GM12878 (cell line): ENCODE measurements around the gene EMID1. TPM values are rescaled to one million over a fixed set of nuclear protein-coding genes. Genes with fewer than 3 reads are reported as not detected.

Experiments
- ATF7 ChIP-seq: fragments of 450-650 bp; IDR thresholded peaks from 2 replicates; pipeline ENCODE4 v1.6.1; 2016; ENCODE audit warnings: low read depth, mild to moderate bottlenecking
- CBX3 ChIP-seq: fragments of 200-600 bp; sonication (generic); IDR thresholded peaks from 2 replicates; pipeline ENCODE4 v1.6.1; 2016; ENCODE audit warnings: low read depth, borderline replicate concordance
- CHD4 ChIP-seq: fragments of 200-600 bp; sonication (generic); IDR thresholded peaks from 2 replicates; pipeline ENCODE4 v1.6.1; 2016; ENCODE audit warnings: mild to moderate bottlenecking
- ESRRA ChIP-seq: IDR thresholded peaks from 2 replicates; pipeline ENCODE4 v1.6.1; 2012; ENCODE audit warnings: mild to moderate bottlenecking, low read length, improper control_type of control experiment
- EZH2 ChIP-seq: IDR thresholded peaks from 2 replicates; pipeline ENCODE4 v1.6.1; 2012; ENCODE audit warnings: low read depth, mild to moderate bottlenecking, control low read depth, inconsistent platforms, low read length, borderline replicate concordance; ENCODE audit not compliant: control insufficient read depth
- FOXK2 ChIP-seq: fragments of 450-650 bp; IDR thresholded peaks from 2 replicates; pipeline ENCODE4 v1.6.1; 2017; ENCODE audit warnings: mild to moderate bottlenecking, moderate library complexity
- GATAD2B ChIP-seq: fragments of 450-650 bp; conservative IDR thresholded peaks from 2 replicates; pipeline ENCODE4 v1.6.1; 2017; ENCODE audit warnings: low read depth, mild to moderate bottlenecking, moderate library complexity
- HSF1 ChIP-seq: fragments of 150-350 bp; IDR thresholded peaks from 2 replicates; pipeline ENCODE4 v1.6.1; 2014; ENCODE audit warnings: mild to moderate bottlenecking, low read depth, low read length
- IKZF2 ChIP-seq, 2 experiments: fragments of 450-650 bp; IDR thresholded peaks; 2 replicates each; pipeline ENCODE4 v1.6.1; 2017; ENCODE audit warnings: mild to moderate bottlenecking in 2 of 2, moderate library complexity in 2 of 2
- IRF4 ChIP-seq: IDR thresholded peaks from 2 replicates; pipeline ENCODE4 v1.6.1; 2011; ENCODE audit warnings: low read depth, low read length
- JUNB ChIP-seq: IDR thresholded peaks from 2 replicates; pipeline ENCODE4 v1.6.1; 2016; ENCODE audit warnings: antibody characterized with exemption, mild to moderate bottlenecking
- MLLT1 ChIP-seq: fragments of 450-650 bp; IDR thresholded peaks from 2 replicates; pipeline ENCODE4 v1.6.1; 2016; ENCODE audit warnings: mild to moderate bottlenecking
- PML ChIP-seq: IDR thresholded peaks from 2 replicates; pipeline ENCODE4 v1.6.1; 2012; ENCODE audit warnings: low read length, inconsistent platforms
- RAD21 ChIP-seq: IDR thresholded peaks from 2 replicates; pipeline ENCODE4 v1.6.1; 2011; ENCODE audit warnings: mild to moderate bottlenecking, low read depth, low read length, moderate library complexity; ENCODE audit not compliant: insufficient read depth
- RB1 ChIP-seq: fragments of 450-650 bp; formaldehyde crosslinking; IDR thresholded peaks from 2 replicates; pipeline ENCODE4 v1.6.1; 2017; ENCODE audit warnings: mild to moderate bottlenecking, borderline replicate concordance
- SKIL ChIP-seq: fragments of 450-650 bp; IDR thresholded peaks from 2 replicates; pipeline ENCODE4 v1.6.1; 2017; ENCODE audit warnings: mild to moderate bottlenecking, low read depth, inconsistent platforms; ENCODE audit not compliant: poor library complexity, severe bottlenecking
- SP1 ChIP-seq: IDR thresholded peaks from one replicate; pipeline ENCODE4 v1.6.1; 2011; ENCODE audit warnings: low read depth, low read length
- SUPT20H ChIP-seq: IDR thresholded peaks from 2 replicates; pipeline ENCODE4 v1.6.1; 2011; ENCODE audit warnings: low read depth, mild to moderate bottlenecking, low read length, moderate library complexity, borderline replicate concordance; ENCODE audit not compliant: control insufficient read depth
- ZNF207 ChIP-seq: fragments of 450-650 bp; IDR thresholded peaks from 2 replicates; pipeline ENCODE4 v1.6.1; 2014; ENCODE audit warnings: antibody characterized with exemption, mild to moderate bottlenecking, borderline replicate concordance
- ZNF274 ChIP-seq: IDR thresholded peaks from one replicate; pipeline ENCODE4 v1.8.0; 2011; ENCODE audit not compliant: insufficient read length, insufficient read depth
- ZNF687 ChIP-seq: fragments of 450-650 bp; IDR thresholded peaks from 2 replicates; pipeline ENCODE4 v1.6.1; 2017; ENCODE audit warnings: mild to moderate bottlenecking, moderate library complexity
- polyA plus RNA-seq, 11 experiments: library from polyadenylated mRNA; depleted of rRNA in 4 of 11; unstranded in 6 of 11; stranded (reverse) in 5 of 11; fragments of >200 nt; fragmentation: Nextera tagmentation in 4 of 11; fragmentation: Illumina TruSeq in 1 of 11; extraction: Ambion mirVana in 4 of 11; extraction: Trizol in 1 of 11; gene quantifications; 1 replicate in 1 of 11; 2 replicates in 10 of 11; pipeline versions ENCODE4 v1.2.1 to v1.2.3, GENCODE V29; 2011 to 2016; ENCODE audit warnings: inconsistent platforms in 2 of 11, missing spikeins in 2 of 11, low read depth in 1 of 11
- total RNA-seq, 4 experiments: library from RNA; depleted of rRNA in 3 of 4; stranded (reverse); fragments of >200 nt in 3 of 4; fragmentation: Illumina TruSeq in 1 of 4; extraction: Trizol in 1 of 4; gene quantifications; 2 replicates each; pipeline versions ENCODE4 v1.2.1 to v1.2.3, GENCODE V29; 2013 to 2021

EMID1 gene
- total and polyA plus RNA-seq, 10 of the 15 experiments (the other 5 are each of a cell fraction or from before 2014, with no cell fraction given): 1.2 to 60.3 (median 12.0) TPM

- no peak for TF ChIP-seq SUPT20H
- no peak for TF ChIP-seq MLLT1
- TF ChIP-seq JUNB: no peak
- TF ChIP-seq ZNF274: no peak
- no peak for TF ChIP-seq ESRRA
- 0 out of 2 replicates have a peak, but pooled peaks have one; percentile 35 for TF ChIP-seq IRF4
- TF ChIP-seq GATAD2B: no peak
- TF ChIP-seq SKIL: no peak
- TF ChIP-seq ATF7: no peak
- no peak for TF ChIP-seq ZNF207
- no peak for TF ChIP-seq ZNF687
- TF ChIP-seq PML: no peak
- TF ChIP-seq RB1: no peak; the same call in 1 of the 2 replicates
- TF ChIP-seq FOXK2: no peak
- TF ChIP-seq CHD4: no peak
- peak; percentile 95 for TF ChIP-seq RAD21
- TF ChIP-seq CBX3: no peak
- peak; percentile 20 for TF ChIP-seq SP1
- TF ChIP-seq IKZF2 (IDR thresholded peaks at IDR 0.05): no peak
- TF ChIP-seq HSF1: no peak
- TF ChIP-seq EZH2: no peak
- TF ChIP-seq, all 136 proteins: peak for 11
These were observed 40.1 kb downstream of the EMID1 start (continued) for GRCh38 chr22:29245626-29246385.
